GM18526 (cell line): ENCODE data around the gene ALKBH6.

Source experiments
- POLR2A ChIP-seq: IDR thresholded peaks from 3 replicates; pipeline ENCODE4 v1.6.1; 2011; ENCODE audit not compliant: insufficient read length; ENCODE audit errors: extremely low read depth

The ALKBH6 gene

DNA sequence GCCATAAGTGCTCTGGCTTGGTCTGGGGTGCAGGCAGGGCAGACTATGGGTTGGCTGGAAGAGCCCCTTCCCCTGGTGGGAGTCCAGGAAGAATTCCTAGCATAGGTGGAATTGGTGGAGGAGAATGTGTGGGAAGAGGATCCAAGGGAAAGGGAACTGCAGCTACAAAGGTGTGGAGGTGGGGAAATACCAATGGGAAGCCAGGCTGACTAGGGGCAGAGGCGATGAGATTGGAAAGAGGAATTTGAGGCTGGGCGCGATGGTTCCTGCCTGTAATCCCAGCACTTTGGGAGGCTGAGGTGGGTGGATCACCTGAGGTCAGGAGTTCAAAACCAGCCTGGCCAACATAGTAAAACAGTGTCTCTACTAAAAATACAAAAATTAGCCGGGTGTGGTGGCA lies 23.9 kb downstream of the ALKBH6 start:
- no peak for TF ChIP-seq POLR2A

DNA sequence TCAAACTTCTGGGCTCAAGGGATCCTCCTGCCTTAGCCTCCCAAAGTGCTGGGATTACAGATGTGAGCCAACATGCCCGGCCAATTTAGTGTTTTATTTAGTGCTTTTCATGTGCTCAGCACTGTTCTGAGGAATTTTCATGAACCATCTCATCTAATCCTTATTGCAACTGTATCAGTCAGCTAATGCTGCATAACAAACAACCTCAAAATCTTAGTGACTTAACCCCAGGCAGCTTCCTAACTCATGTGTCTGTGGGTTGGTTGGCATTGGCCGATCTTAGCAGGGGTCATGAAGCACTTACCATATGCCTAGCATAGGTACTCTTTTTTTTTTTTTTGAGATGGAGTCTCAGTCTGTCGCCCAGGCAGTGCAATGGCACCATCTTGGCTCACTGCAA lies 25.2 kb downstream of the ALKBH6 start:
- TF ChIP-seq POLR2A, result no peak

DNA sequence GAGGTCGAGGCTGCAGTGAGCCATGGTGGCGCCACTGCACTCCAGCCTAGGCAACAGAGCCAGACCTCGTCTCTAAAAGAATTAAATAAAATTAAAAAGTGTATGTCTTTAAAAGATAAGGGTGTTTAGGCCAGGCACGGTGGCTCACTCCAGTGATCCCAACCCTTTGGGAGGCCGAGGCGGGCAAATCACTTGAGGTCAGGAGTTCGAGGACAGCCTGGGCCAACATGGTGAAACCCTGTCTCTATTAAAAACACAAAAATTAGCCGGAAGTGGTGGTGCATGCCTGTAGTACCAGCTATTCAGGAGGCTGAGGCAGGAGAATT lies 26.5 kb downstream of the ALKBH6 start:
- no peak for TF ChIP-seq POLR2A

DNA sequence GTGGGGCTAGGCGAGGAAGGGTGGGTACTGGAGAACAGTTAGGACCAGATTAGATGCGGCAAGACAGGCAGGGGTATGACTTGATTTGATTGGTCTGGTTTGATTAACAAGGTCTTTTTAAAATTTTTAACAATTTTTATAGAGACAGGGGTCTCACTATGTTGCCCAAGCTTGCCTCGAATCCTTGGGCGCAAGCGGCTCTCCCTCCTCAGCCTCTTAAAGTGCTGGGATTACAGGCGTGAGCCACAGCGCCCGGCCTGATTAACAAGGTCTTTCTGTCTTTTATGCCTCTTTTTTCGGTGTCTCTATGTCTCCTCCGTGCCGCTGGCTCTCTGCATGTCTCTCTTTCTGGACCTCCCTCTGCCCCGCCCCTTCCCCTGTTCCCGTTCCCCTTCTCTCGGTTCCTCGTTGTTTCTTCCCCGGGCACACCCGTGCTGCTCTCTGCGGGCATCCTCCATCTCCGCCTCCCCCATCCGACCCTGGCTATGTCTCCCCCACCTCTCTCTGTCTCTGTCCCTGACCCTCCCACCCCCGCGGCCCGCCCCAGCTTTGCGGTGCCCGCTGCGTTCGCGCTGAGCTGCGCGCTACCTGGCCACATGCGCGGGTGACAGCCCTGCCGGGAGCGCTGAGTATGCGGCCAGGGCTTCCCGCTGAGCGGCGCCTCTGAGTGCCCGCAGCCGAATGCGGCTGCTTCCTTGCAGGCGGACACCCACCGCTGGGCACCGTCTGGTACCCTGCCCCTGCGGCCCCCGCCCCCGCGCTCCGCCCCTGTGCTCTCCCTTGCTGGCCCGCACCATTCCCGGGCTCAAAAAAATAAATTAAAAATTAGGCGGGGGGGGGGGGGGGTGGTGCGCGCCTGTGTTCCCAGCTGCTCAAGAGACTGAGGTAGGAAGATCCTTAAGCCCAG lies 27.1 kb downstream of the ALKBH6 start:
- TF ChIP-seq POLR2A, result no peak

DNA sequence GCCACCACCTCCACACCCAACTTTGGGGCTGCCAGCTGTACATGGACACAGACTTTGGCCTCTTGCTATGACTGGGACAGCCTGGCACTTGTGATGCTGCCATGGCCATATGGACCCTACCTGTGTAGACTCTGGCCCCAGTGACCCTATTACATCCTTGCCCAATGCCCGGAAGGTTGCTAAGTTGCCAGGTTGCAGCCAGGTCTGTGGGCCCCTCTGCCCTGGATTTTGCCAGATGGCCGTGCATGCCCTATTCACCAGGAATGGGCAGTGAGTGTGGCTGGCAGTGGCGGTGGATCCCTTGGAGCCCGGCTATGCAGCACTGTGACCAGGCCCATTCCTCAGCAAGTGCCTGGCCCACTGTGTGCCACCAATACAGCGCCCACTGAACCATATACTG lies 27.9 kb downstream of the ALKBH6 start:
- no peak for TF ChIP-seq POLR2A

DNA sequence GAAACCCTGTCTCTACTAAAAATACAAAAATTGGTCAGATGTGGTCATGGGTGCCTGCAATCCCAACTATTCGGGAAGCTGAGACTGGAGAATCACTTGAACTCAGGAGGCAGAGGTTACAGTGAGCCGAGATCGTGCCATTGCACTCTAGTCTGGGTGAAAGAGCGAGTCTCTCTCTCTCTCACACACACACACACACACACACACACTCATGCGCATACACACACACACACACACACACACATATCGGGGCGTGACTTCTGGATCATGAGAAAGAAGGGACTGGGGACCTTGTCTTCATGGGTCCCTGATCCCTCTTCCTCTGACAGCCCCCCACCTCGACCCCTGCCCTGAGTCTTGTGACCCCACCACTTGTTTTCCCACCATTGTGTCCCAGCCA lies 30.8 kb downstream of the ALKBH6 start:
- no peak for TF ChIP-seq POLR2A

DNA sequence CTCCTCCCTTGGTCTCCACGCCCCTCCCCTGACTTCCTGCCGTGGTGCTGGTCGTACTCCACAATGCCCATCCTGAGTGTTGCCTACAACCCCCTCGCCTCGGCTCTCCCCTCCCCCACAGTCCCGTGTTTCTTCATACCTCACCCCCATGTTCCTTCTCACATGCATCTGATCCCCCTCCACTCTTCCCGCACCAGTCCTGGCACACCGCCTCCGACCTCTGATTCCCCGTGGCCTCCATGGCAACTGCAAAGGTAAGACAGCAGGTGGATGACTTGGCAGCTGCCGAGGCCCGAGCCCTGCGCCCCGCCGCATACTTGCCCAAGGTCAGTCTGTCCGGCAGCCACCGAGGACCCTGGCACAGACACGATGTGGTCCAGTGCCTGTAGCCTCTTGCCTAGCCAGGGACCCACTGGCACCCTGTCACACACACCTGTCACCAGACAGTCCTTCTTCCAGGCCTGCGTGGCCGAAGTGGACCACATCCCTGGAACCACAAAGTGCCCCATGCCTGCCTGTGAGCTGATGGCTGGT lies 35.1 kb downstream of the ALKBH6 start:
- no peak for TF ChIP-seq POLR2A

DNA sequence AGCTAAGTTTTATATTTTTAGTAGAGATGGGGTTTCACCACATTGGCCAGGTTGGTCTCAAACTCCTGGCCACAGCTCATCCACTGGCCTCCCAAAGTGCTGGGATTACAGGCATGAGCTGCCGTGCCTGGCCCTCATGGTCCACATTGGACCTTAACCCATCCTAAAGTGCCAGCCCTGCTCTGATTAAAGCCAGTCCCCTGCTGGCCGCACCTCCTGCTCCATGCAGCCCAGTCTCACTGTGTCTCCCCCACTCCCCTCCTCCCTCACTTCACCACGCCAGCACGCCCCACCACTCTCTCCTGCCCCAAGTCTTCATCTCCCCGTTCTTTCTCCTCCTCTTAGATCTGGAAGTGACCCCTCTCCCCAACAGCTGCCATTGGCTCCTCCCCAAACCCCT lies 35.7 kb downstream of the ALKBH6 start:
- TF ChIP-seq POLR2A, result no peak

DNA sequence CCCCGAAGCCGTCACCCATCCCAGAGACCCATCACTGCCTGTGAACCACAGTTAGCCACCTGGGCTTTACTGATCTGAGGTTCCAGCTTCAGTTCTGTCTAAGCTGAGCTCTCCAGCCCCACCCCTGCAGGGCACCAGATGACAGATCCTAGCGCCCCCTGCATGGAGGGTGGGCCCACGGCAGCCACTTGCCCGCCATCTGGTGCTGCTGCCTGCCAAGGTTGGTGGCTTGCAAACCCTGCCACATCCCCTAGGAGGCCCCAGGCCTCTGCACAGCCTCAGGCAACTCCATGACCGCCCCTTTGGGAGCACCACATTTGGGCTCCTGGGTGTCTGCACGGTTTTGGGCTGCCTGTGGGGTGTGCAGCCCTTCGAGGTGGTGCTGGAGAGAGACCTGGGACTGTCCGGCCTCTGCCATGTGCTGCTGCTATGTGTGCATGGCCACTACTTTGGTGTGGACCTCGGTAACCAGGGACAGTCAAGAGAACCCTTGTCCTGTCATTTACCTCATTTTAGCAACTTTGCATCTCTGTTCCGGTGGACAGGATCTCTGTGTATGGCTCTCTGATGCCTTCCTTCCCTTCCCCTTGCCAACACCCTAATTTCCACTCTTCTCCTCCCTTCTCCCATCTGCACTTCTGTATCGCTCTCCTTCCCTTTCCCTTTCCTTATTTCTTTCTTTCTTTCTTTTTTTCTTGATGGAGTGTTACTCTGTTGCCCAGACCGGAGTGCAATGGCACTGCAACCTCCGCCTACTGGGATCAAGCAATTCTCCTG lies 36.4 kb downstream of the ALKBH6 start:
- no peak for TF ChIP-seq POLR2A

DNA sequence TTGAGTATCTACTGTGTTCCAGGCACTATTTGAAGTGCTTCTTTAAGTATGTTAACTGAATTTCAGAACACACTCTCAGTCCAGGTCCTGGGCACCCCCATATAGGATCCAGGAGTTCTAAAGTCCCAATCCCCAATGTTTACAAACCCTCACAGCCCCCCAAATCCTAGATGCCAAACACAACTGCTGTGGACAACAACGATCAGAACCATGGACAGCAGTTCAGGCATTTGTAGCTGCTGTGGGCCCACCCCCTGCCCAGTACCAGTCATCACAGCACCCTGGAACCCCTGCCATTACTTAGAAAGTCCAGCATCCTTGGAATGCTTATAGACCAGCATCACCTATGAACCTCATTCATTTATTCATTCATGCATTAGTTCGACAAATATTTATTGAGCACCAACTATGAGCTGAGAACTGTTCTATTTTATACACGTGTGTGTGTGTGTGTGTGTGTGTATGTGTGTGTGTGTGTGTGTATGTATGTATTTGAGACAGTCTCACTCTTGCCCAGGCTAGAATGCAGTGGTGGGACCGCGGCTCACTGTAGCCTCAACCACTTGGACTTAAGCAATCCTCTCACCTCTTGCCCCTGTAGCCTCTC lies 38.3 kb downstream of the ALKBH6 start:
- no peak for TF ChIP-seq POLR2A

DNA sequence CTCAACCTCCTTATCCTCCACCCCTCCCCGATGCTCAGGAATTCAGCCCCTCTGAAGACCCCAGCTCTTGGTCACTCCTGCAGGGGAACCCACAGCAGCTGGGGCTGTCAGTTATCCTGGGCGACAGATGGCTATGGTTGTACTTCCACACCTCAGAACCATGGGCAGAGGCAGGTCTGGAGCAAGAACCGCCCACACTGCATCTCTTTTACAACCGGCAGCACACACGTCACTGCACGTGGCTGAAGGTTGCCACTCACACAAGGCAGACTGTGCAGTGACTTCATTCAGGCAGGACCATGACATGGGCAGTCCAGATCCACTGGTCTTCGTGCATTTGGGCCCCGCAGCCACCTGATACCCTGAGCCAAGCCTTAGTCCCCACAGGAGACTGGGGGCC lies 40.5 kb downstream of the ALKBH6 start:
- TF ChIP-seq POLR2A, result no peak

DNA sequence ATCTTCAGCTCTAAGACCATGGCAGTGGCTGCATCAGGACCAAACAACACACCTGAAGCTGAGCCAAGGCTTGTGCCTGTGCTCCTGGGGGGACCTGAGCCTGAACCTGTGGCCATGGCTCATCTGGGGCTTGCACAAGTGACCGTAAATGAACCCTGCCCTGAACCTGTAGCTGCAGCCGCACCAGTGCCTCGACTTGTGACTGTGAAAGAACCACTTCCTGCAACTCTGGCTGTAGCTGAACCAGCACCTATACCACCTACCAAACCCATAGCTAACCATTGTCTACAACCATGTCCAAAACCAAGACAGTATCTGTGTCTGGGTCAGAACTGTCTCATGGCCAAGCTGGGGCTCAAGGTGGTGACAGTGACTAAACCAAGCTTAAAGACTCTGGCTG lies 47.2 kb downstream of the ALKBH6 start:
- TF ChIP-seq POLR2A, result no peak

DNA sequence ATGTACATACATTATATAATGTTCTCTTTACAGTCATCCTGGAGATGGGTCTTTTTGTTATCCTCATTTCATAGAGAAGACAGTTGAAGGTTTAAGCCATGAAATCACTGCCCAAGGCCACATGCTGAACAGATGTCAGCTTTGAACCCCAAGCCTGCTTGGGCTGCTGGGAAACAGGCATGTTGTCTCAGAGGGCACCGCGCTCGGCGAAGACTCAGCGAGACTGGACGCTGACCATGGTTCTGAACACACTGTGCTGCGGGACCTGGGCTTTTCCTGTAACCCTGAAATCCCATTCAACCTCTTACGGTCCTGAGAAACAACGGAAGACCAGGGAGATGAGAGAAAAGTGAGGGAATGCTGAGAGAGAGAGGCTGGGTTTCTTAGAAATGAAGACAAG lies 50.5 kb downstream of the ALKBH6 start:
- TF ChIP-seq POLR2A, result no peak

DNA sequence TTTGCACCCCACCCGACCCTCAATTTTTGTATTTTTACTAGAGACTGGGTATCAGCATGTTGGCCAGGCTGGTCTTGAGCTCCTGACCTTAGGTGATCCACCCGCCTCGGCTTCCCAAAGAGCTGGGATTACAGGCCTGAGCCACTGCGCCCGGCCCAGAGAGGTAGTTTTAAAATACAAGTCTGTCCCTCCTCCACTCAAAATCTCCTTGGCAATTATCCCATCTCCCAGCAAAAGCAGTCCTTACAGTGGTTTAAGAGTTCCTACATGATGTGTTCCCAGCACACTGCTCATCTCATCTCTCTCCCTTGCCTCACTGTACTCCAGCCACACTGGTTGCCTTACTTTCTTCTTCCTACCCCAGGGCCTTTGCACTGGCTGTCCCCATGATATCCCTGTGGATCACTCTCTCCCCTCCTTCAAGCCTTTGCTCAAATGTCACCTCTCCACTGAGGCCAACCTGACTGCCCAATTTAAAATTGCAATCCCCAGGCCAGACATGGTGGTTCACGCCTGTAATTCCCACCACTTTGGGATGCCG lies 53.5 kb downstream of the ALKBH6 start:
- TF ChIP-seq POLR2A, result no peak

DNA sequence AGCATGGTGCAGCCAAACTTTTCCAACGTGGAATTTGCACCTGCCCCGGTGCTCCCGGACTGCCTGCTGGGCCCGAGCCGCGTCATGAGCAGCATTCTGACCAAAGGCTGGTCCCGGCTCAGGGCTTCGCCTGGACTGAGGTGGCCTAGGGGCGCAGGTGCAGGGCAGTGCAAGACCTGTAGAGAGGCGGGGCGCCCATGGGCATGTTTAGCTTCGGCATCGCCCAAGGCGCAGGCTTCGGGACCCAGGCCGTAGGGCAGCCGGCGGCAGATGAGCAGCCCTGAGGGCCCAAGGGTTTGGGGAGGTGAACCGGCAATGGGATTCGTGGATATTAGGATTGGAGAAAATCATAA lies 54.1 kb downstream of the ALKBH6 start:
- no peak for TF ChIP-seq POLR2A
